Parathyroid adenoma (tissue), 2 donors: ENCODE results near the gene TSPAN4.

Source experiments
- H2AFZ ChIP-seq: fragments of 300-600 bp; sonication (generic); one replicate; pipeline ENCODE4 v1.7.0; 2017; ENCODE audit warnings: antibody characterized with exemption, mild to moderate bottlenecking
- H3K27ac ChIP-seq: fragments of 300-600 bp; sonication (generic); one replicate; pipeline ENCODE4 v1.7.0; 2017
- H3K27me3 ChIP-seq: fragments of 300-600 bp; sonication (generic); one replicate; pipeline ENCODE4 v1.7.0; 2017; ENCODE audit warnings: low read length; ENCODE audit not compliant: control insufficient read depth, insufficient read depth
- H3K36me3 ChIP-seq: fragments of 300-600 bp; sonication (generic); one replicate; pipeline ENCODE4 v1.7.0; 2017; ENCODE audit warnings: low read length; ENCODE audit not compliant: control insufficient read depth, insufficient read depth
- H3K4me1 ChIP-seq: fragments of 300-600 bp; sonication (generic); one replicate; pipeline ENCODE4 v1.7.0; 2017; ENCODE audit warnings: control low read depth
- H3K4me2 ChIP-seq: fragments of 300-600 bp; sonication (generic); one replicate; pipeline ENCODE4 v1.7.0; 2017; ENCODE audit warnings: low read length
- H3K4me3 ChIP-seq: fragments of 300-600 bp; sonication (generic); one replicate; pipeline ENCODE4 v1.7.0; 2017; ENCODE audit warnings: low read depth, low read length
- H3K79me2 ChIP-seq: fragments of 300-600 bp; sonication (generic); one replicate; pipeline ENCODE4 v1.7.0; 2017; ENCODE audit warnings: control low read depth
- H3K9ac ChIP-seq: fragments of 300-600 bp; sonication (generic); one replicate; pipeline ENCODE4 v1.7.0; 2017; ENCODE audit warnings: mild to moderate bottlenecking
- H3K9me3 ChIP-seq: fragments of 300-600 bp; sonication (generic); one replicate; pipeline ENCODE4 v1.7.0; 2017; ENCODE audit warnings: low read length; ENCODE audit not compliant: control insufficient read depth
- CTCF ChIP-seq: fragments of 300-600 bp; sonication (generic); IDR thresholded peaks from one replicate; pipeline ENCODE4 v1.7.0; 2017; ENCODE audit warnings: antibody characterized with exemption, mild to moderate bottlenecking
- donor health status: primary hyperparathyroidism.

The TSPAN4 gene

DNA sequence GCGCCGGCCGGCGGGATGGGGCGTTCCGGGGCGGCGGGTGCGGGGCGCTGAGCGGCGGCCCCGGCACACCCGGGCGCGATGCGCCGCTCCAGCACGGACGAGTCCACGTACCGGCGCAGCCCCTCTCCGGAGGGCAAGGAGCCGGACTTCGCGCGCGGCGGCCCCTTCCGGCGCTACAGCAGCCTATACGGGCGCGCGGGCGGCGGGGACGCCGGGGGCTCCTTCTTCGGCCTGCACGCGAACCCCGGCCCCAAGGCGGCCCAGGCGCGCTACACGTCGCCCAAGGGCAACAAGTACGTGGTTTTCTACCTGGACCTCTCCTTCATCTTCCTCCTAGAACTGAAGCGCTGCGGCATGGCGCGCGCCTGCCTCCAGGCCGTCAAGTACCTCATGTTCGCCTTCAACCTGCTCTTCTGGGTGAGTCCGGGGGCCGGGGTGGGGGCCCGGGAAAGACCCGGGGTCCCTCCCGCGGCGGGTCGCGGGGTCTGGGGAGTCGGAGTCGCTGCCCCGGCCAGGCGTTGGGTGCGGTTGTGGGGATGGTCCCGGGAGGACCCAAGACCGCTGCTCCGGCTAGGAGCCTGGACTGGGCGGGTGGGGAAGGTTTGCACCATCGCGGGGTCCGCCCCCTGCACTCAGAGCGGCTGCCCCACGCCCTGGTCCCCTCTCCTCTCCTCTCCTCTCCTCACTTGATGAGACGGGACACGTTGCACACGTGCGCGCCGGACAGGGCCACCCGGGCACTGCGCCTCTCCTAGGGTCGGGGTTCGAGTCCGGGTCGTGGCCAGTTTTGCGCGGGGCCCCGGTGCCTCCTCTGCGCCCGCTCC is 7.5 kb downstream of the TSPAN4 start:
- Histone ChIP-seq H3K9me3 (no peaks in the 10 kb centered on the region), H3K27me3 (no peaks in the 10 kb centered on the region), H2AFZ (no peak overlapping the region), H3K27ac (no peak overlapping the region), H3K79me2 (no peaks in the 10 kb centered on the region), H3K9ac (no peak overlapping the region), H3K36me3 (no peaks in the 10 kb centered on the region), H3K4me2 (no peak overlapping the region), H3K4me1 (no peaks in the 10 kb centered on the region), H3K4me3 (no peak overlapping the region)
- no peak for TF ChIP-seq CTCF

DNA sequence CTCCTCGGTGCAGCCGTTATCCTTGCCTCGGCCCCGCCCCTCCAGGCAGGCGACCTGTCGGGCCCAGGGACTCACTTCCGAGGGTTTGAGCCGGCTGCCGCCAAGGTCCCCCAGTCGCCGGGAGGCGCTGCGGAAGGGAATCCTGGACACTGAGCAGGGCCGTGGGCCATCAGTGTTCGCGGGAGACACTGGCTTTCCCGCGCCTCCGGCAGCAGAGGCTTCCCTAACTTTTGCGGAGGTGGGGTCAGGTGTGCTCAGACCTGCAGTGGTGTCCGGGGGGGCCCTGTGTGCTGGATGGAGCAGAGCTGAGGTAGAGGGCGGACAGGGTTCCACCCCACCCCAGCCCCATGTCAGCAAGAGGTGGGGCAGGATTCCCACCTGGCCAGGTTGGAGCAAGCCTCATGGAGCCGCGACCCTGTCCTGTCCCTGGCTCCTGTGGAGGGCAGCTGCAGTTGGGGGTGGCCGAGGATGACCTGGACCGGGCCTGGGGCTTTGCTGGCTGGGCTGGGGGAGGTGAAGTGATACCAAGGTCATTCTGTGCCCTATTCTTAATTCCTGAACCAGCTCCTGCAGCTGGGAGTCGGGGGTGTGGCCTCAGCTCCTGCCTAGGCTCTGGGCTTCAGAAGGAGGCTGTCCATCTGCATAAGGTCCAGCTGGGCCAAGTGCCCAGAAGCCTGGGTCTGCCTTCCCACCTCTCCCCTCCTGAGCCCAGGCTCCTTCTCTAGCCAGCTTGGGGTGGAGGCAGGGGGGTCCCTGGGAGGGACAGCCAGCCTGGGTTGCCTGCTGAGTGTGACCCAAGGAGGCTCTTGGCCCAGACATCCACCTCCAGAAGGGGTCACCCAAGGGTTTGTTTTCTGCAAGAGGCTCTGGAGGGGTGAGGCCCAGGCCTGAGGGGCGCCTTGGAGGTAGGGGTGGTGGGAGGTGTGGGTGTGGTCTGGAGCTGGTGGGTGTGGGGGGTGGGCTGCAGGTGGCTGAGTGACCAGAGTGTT is 8.4 kb downstream of the TSPAN4 start:
- no peaks in the 10 kb centered on the region for H3K9me3 ChIP-seq
- no peaks in the 10 kb centered on the region for H3K36me3 ChIP-seq
- H3K9ac ChIP-seq, result no peak overlapping the region
- H3K27ac ChIP-seq, result no peak overlapping the region
- H3K79me2 ChIP-seq, result no peaks in the 10 kb centered on the region
- no peak for TF ChIP-seq CTCF
- H3K27me3 ChIP-seq, result no peaks in the 10 kb centered on the region
- H3K4me3 ChIP-seq, result no peak overlapping the region
- no peaks in the 10 kb centered on the region for H3K4me1 ChIP-seq
- no peak overlapping the region for H2AFZ ChIP-seq
- H3K4me2 ChIP-seq, result no peak overlapping the region

DNA sequence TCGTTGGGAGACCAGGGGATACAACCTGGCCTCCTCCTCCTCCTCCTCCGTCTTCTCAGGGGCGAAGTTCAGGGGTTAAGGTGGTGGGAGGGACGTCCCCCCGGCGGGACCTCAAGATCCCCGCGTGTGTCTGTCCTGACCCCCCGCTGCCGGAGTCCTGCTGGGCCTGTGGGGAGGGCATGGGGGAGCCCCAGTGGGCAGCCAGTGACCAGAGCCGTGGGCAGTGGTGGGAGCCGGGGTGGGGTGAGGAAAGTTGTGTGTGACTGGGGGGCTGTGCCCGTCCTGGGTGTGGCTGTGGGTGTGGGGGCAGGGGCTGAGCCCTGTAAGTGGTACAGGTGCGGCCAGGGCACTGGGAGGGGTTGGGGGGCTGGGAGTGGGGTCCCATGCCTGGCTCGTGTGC is 10.1 kb downstream of the TSPAN4 start:
- Histone ChIP-seq H3K4me2 (no peak overlapping the region), H3K79me2 (no peaks in the 10 kb centered on the region), H3K4me1 (no peaks in the 10 kb centered on the region), H3K27me3 (no peaks in the 10 kb centered on the region), H2AFZ (no peak overlapping the region), H3K9me3 (no peaks in the 10 kb centered on the region), H3K27ac (no peak overlapping the region), H3K9ac (no peak overlapping the region), H3K36me3 (no peaks in the 10 kb centered on the region), H3K4me3 (no peak overlapping the region)
- no peak for TF ChIP-seq CTCF

DNA sequence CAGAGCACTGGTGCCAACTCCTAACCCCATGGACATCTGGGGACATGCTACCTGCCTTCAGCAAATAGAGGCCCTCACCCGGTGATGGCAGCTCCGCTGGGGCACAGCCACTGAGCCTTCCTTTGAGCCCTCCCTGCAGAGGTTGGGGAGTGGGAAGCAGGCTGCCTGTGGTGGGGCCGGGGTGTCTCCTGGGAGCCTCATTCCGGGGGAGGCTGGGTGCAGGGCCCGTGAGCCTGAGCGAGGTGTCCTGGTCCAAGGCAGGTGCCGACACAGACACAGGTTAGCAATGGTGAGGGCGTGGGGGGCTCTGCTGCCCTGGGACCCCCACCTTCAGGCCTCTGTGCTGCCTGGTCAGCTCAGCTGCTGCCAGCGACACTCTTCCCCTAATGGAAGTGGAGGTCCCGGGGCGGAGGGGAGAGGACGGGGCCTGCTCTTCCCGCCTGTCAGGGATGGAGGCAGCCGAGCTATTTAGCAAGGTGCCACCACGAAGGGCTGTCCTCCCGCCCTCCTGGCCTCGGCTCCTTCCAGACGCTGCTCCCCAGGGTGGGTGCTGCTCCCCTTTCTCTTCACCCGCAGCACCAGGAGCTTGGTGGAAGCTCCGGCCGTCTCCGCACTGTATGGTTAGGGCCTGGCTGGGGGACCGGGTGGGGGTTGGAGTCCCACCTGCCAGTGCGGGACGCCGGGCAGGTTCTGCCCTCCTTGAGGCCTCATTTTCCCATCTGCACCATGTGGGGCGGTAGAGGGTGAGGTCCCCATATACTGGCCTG is 11.2 kb downstream of the TSPAN4 start:
- Histone ChIP-seq H3K9ac (no peak overlapping the region), H3K36me3 (no peaks in the 10 kb centered on the region), H3K4me1 (no peaks in the 10 kb centered on the region), H3K4me3 (no peak overlapping the region), H3K4me2 (no peak overlapping the region), H3K27me3 (no peaks in the 10 kb centered on the region), H3K27ac (no peak overlapping the region), H2AFZ (no peak overlapping the region), H3K79me2 (no peaks in the 10 kb centered on the region), H3K9me3 (no peaks in the 10 kb centered on the region)
- TF ChIP-seq CTCF, result no peak
